Gastroesophageal sphincter (tissue), 3 donors: ENCODE measurements around the gene VEGFD.

Experiments used
- POLR2A ChIP-seq, 2 donors: fragments of 450-650 bp; IDR thresholded peaks; one replicate each; pipeline ENCODE4 v1.6.1; 2017; ENCODE audit warnings: antibody characterized with exemption in 2 of 2, mild to moderate bottlenecking in 2 of 2, moderate library complexity in 1 of 2
- POLR2AphosphoS5 ChIP-seq: sonication (generic); formaldehyde crosslinking; IDR thresholded peaks from one replicate; pipeline ENCODE4 v1.6.1; 2017; ENCODE audit warnings: antibody characterized with exemption
- TF ChIP-seq, protein P1 (sequence below), 4 experiments: fragments of 200-600 bp in 2 of 4; fragments of 450-650 bp in 2 of 4; sonication (generic) in 1 of 4; IDR thresholded peaks; one replicate each; pipeline ENCODE4 v1.5.1; 2017 to 2019; ENCODE audit warnings: antibody characterized with exemption in 4 of 4, mild to moderate bottlenecking in 2 of 4, moderate library complexity in 2 of 4

DNA sequence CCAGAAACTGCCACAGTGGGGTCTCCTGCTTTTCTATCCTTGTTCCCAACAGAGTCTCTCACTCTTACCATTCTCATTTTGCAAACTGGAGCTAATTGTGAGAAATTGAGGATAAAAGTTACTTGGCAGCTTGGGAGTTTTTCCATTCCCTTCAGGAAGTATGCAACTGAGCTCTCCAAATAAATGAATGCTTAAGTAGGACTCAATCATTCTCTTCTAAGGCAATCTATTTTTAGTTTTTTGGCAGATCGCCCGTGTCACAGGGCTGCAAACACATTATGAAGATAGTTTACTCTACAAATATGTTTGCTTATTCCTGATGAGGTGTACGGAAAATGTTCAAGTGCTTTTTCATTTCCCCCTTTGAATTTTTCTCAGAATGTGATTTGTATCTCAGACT lies 74.1 kb downstream of the VEGFD start:
- TF ChIP-seq POLR2AphosphoS5 = no peak
- TF ChIP-seq, protein P1, sequence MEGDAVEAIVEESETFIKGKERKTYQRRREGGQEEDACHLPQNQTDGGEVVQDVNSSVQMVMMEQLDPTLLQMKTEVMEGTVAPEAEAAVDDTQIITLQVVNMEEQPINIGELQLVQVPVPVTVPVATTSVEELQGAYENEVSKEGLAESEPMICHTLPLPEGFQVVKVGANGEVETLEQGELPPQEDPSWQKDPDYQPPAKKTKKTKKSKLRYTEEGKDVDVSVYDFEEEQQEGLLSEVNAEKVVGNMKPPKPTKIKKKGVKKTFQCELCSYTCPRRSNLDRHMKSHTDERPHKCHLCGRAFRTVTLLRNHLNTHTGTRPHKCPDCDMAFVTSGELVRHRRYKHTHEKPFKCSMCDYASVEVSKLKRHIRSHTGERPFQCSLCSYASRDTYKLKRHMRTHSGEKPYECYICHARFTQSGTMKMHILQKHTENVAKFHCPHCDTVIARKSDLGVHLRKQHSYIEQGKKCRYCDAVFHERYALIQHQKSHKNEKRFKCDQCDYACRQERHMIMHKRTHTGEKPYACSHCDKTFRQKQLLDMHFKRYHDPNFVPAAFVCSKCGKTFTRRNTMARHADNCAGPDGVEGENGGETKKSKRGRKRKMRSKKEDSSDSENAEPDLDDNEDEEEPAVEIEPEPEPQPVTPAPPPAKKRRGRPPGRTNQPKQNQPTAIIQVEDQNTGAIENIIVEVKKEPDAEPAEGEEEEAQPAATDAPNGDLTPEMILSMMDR (IDR thresholded peaks at IDR 0.05) = no peak
- no peak for TF ChIP-seq POLR2A (IDR thresholded peaks at IDR 0.05)
